Fibroblast of lung (primary cell): Measurements from ENCODE around the gene CTRL.

Source experiments
- CTCF ChIP-seq, 2 donors: IDR thresholded peaks in 1 of 2; conservative IDR thresholded peaks in 1 of 2; 1 replicate in 1 of 2; 2 replicates in 1 of 2; pipeline ENCODE4 v1.5.1; 2011 to 2012; ENCODE audit warnings: low read length in 2 of 2, control low read depth in 1 of 2, inconsistent platforms in 1 of 2, low read depth in 1 of 2, mild to moderate bottlenecking in 1 of 2
- EZH2 ChIP-seq: IDR thresholded peaks from 2 replicates; pipeline ENCODE4 v1.5.1; 2012; ENCODE audit warnings: low read length, control low read depth, mild to moderate bottlenecking; ENCODE audit errors: missing control alignments

GRCh38 chr16:67941469-67942199 lies 10.0 kb upstream of the CTRL start:
- TF ChIP-seq CTCF (conservative IDR thresholded peaks at IDR 0.05 in 1 of 2, IDR thresholded peaks at IDR 0.05 in 1 of 2; ENCODE audit: low read depth in 1 of 2, low read length in 2 of 2) (no peak), EZH2 (no peak)
